Activated naive CD8-positive, alpha-beta T cell treated with anti-CD3 and anti-CD28 coated beads, Interleukin-2, amount 50 U/mL, for 24 hours (primary cell): ENCODE data around the gene TYRP1.

Source experiments
- ATAC-seq: fragments of 150-1000 bp; cut with Tn5 transposase; one replicate; pipeline ENCODE4 v1.10.0; 2021
- DNase-seq: peaks from one replicate; pipeline ENCODE4 v3.0.0; 2021
- H3K27ac Mint-ChIP-seq: one replicate; pipeline ENCODE4 v1.8.0; 2021; ENCODE audit warnings: mild to moderate bottlenecking, mixed read lengths
- H3K27me3 Mint-ChIP-seq: one replicate; pipeline ENCODE4 v1.8.0; 2021; ENCODE audit warnings: mixed read lengths
- H3K36me3 Mint-ChIP-seq: one replicate; pipeline ENCODE4 v1.8.0; 2021; ENCODE audit warnings: low read depth, mixed read lengths
- H3K4me1 Mint-ChIP-seq: one replicate; pipeline ENCODE4 v1.8.0; 2021; ENCODE audit warnings: mixed read lengths
- H3K4me3 Mint-ChIP-seq: one replicate; pipeline ENCODE4 v1.8.0; 2021; ENCODE audit warnings: mild to moderate bottlenecking, moderate library complexity, mixed read lengths
- H3K9me3 Mint-ChIP-seq: one replicate; pipeline ENCODE4 v1.8.0; 2021; ENCODE audit warnings: mixed read lengths

Gene TYRP1

GRCh38 chr9:12732971-12733370 lies 39.8 kb downstream of the TYRP1 start:
- ATAC-seq, result no peak
- no peaks in the 10 kb centered on the region for H3K4me1 Mint-ChIP-seq
- H3K27ac Mint-ChIP-seq, result no peak overlapping the region
- H3K9me3 Mint-ChIP-seq, result peaks cover 7% of the 10 kb centered on the region
- H3K4me3 Mint-ChIP-seq, result no peak overlapping the region
- no peaks in the 10 kb centered on the region for H3K36me3 Mint-ChIP-seq
- H3K27me3 Mint-ChIP-seq, result no peaks in the 10 kb centered on the region
- DNase-seq, result no peak

- Mint-ChIP-seq H3K27ac (no peak overlapping the region), H3K4me1 (no peaks in the 10 kb centered on the region), H3K27me3 (no peaks in the 10 kb centered on the region), H3K36me3 (no peaks in the 10 kb centered on the region), H3K4me3 (no peak overlapping the region), H3K9me3 (peaks cover 10% of the 10 kb centered on the region)
- ATAC-seq (no peak), DNase-seq (no peak)
Observed at GRCh38 chr9:12735665-12736064, 42.5 kb downstream of the TYRP1 start.

- no peaks in the 10 kb centered on the region for H3K27me3 Mint-ChIP-seq
- H3K4me1 Mint-ChIP-seq, result no peaks in the 10 kb centered on the region
- no peaks in the 10 kb centered on the region for H3K36me3 Mint-ChIP-seq
- ATAC-seq (no peak), DNase-seq (no peak)
- no peak overlapping the region for H3K4me3 Mint-ChIP-seq
- H3K27ac Mint-ChIP-seq, result no peak overlapping the region
- peaks cover 18% of the 10 kb centered on the region for H3K9me3 Mint-ChIP-seq
Observed at GRCh38 chr9:12737871-12738270, 44.7 kb downstream of the TYRP1 start.

- no peak overlapping the region for H3K27ac Mint-ChIP-seq
- no peak overlapping the region for H3K4me3 Mint-ChIP-seq
- ATAC-seq, result no peak
- no peaks in the 10 kb centered on the region for H3K36me3 Mint-ChIP-seq
- H3K4me1 Mint-ChIP-seq, result no peaks in the 10 kb centered on the region
- H3K27me3 Mint-ChIP-seq, result no peaks in the 10 kb centered on the region
- no peak for DNase-seq
- peaks cover 18% of the 10 kb centered on the region for H3K9me3 Mint-ChIP-seq
Observed at GRCh38 chr9:12739014-12739652, 45.9 kb downstream of the TYRP1 start.

GRCh38 chr9:12740845-12741244 lies 47.7 kb downstream of the TYRP1 start:
- ATAC-seq, result no peak

GRCh38 chr9:12748016-12748415 lies 54.8 kb downstream of the TYRP1 start:
- ATAC-seq, result no peak
- DNase-seq, result no peak
- Mint-ChIP-seq H3K4me1 (no peaks in the 10 kb centered on the region), H3K9me3 (peaks cover 11% of the 10 kb centered on the region), H3K27ac (no peak overlapping the region), H3K36me3 (no peaks in the 10 kb centered on the region), H3K27me3 (no peaks in the 10 kb centered on the region), H3K4me3 (no peak overlapping the region)

More at GRCh38 chr9:12740845-12741244, 47.7 kb downstream of the TYRP1 start:
- Mint-ChIP-seq H3K9me3 (peaks cover 24% of the 10 kb centered on the region), H3K4me3 (no peak overlapping the region), H3K4me1 (no peaks in the 10 kb centered on the region), H3K27me3 (no peaks in the 10 kb centered on the region), H3K36me3 (no peaks in the 10 kb centered on the region), H3K27ac (no peak overlapping the region)
- DNase-seq, result no peak

- H3K9me3 Mint-ChIP-seq, result peaks cover 9% of the 10 kb centered on the region
- no peak overlapping the region for H3K27ac Mint-ChIP-seq
- no peak for ATAC-seq
- DNase-seq, result no peak
- H3K4me3 Mint-ChIP-seq, result no peak overlapping the region
- H3K36me3 Mint-ChIP-seq, result no peaks in the 10 kb centered on the region
- no peaks in the 10 kb centered on the region for H3K27me3 Mint-ChIP-seq
- no peaks in the 10 kb centered on the region for H3K4me1 Mint-ChIP-seq
Observed at GRCh38 chr9:12748954-12749353, 55.8 kb downstream of the TYRP1 start.

GRCh38 chr9:12753931-12754330 lies 60.7 kb downstream of the TYRP1 start:
- Mint-ChIP-seq H3K36me3 (no peaks in the 10 kb centered on the region), H3K27me3 (no peaks in the 10 kb centered on the region), H3K9me3 (no peaks in the 10 kb centered on the region), H3K4me3 (no peak overlapping the region), H3K4me1 (no peaks in the 10 kb centered on the region), H3K27ac (no peak overlapping the region)
- no peak for ATAC-seq
- DNase-seq, result no peak

GRCh38 chr9:12759761-12760160 lies 66.6 kb downstream of the TYRP1 start:
- Mint-ChIP-seq H3K4me1 (no peaks in the 10 kb centered on the region), H3K36me3 (no peaks in the 10 kb centered on the region), H3K4me3 (no peak overlapping the region), H3K9me3 (peaks cover 4% of the 10 kb centered on the region), H3K27me3 (no peaks in the 10 kb centered on the region), H3K27ac (no peak overlapping the region)
- ATAC-seq (no peak), DNase-seq (no peak)
